ENCODE measurements around the gene DDX59.

DDX59 gene

DNA sequence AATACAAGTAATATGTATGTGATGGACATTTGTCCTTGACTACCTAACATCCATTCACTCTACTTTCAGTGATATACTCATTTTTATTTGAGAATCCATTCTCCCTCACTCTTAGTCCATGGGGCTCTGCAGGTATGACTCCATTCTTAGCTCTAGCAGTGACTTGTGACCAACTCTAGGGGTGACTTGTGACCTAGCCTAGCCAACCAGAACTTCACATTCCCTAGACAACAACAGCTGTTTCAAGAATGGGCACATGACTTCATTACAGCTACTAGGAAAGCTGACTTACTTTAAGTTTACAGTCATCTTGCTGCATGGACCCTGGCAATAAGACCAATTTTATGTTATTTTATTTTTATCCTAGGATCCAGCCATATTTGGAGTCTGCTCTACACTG lies 23.6 kb upstream of the DDX59 start:
- Histone ChIP-seq H3K4me3 (ENCODE audit: low read depth, low read length) (no peak overlapping the region), H3K36me3 (ENCODE audit: control insufficient read depth, insufficient read depth, low read length) (no peaks in the 10 kb centered on the region), H3K9ac (ENCODE audit: low read depth, low read length) (no peak overlapping the region), H3K27ac (ENCODE audit: low read depth, low read length) (no peak overlapping the region), H3K9me3 (ENCODE audit: control insufficient read depth, insufficient read depth, low read length) (no peaks in the 10 kb centered on the region), H3K27me3 (ENCODE audit: control insufficient read depth, insufficient read depth, low read length) (no peaks in the 10 kb centered on the region), H3K4me1 (ENCODE audit: control insufficient read depth, insufficient read depth, low read length) (no peaks in the 10 kb centered on the region)

- Histone ChIP-seq H3K27me3 (ENCODE audit: control insufficient read depth, insufficient read depth, low read length) (no peaks in the 10 kb centered on the region), H3K9me3 (ENCODE audit: control insufficient read depth, insufficient read depth, low read length) (no peaks in the 10 kb centered on the region), H3K36me3 (ENCODE audit: control insufficient read depth, insufficient read depth, low read length) (no peaks in the 10 kb centered on the region), H3K4me3 (ENCODE audit: low read depth, low read length) (no peak overlapping the region), H3K27ac (ENCODE audit: low read depth, low read length) (no peak overlapping the region), H3K9ac (ENCODE audit: low read depth, low read length) (no peak overlapping the region), H3K4me1 (ENCODE audit: control insufficient read depth, insufficient read depth, low read length) (no peaks in the 10 kb centered on the region)
Measured at GRCh38 chr1:200692316-200692715, 22.6 kb upstream of the DDX59 start.

- no peaks in the 10 kb centered on the region for H3K9me3 ChIP-seq (ENCODE audit: control insufficient read depth, insufficient read depth, low read length)
- H3K4me1 ChIP-seq (ENCODE audit: control insufficient read depth, insufficient read depth, low read length) = 0 out of 2 replicates have a peak, but pooled peaks cover 6% of the 10 kb centered on the region
- no peaks in the 10 kb centered on the region for H3K36me3 ChIP-seq (ENCODE audit: control insufficient read depth, insufficient read depth, low read length)
- H3K9ac ChIP-seq (ENCODE audit: low read depth, low read length) = no peak overlapping the region
- no peak overlapping the region for H3K27ac ChIP-seq (ENCODE audit: low read depth, low read length)
- H3K27me3 ChIP-seq (ENCODE audit: control insufficient read depth, insufficient read depth, low read length) = no peaks in the 10 kb centered on the region
- no peak overlapping the region for H3K4me3 ChIP-seq (ENCODE audit: low read depth, low read length)
Measured at GRCh38 chr1:200686620-200687019, 16.9 kb upstream of the DDX59 start.

- peaks cover 6% of the 10 kb centered on the region; the same call in 1 of the 2 replicates for H3K4me1 ChIP-seq (ENCODE audit: control insufficient read depth, insufficient read depth, low read length)
- H3K9me3 ChIP-seq (ENCODE audit: control insufficient read depth, insufficient read depth, low read length) = no peaks in the 10 kb centered on the region
- no peak overlapping the region for H3K4me3 ChIP-seq (ENCODE audit: low read depth, low read length)
- no peak overlapping the region for H3K27ac ChIP-seq (ENCODE audit: low read depth, low read length)
- H3K9ac ChIP-seq (ENCODE audit: low read depth, low read length) = no peak overlapping the region
- H3K36me3 ChIP-seq (ENCODE audit: control insufficient read depth, insufficient read depth, low read length) = no peaks in the 10 kb centered on the region
- H3K27me3 ChIP-seq (ENCODE audit: control insufficient read depth, insufficient read depth, low read length) = no peaks in the 10 kb centered on the region
Measured at GRCh38 chr1:200684015-200684414, 14.3 kb upstream of the DDX59 start.

GRCh38 chr1:200683298-200683697 lies 13.6 kb upstream of the DDX59 start:
- peaks cover 6% of the 10 kb centered on the region; the same call in 1 of the 2 replicates for H3K4me1 ChIP-seq (ENCODE audit: control insufficient read depth, insufficient read depth, low read length)
- no peak overlapping the region for H3K4me3 ChIP-seq (ENCODE audit: low read depth, low read length)
- no peaks in the 10 kb centered on the region for H3K27me3 ChIP-seq (ENCODE audit: control insufficient read depth, insufficient read depth, low read length)
- no peaks in the 10 kb centered on the region for H3K36me3 ChIP-seq (ENCODE audit: control insufficient read depth, insufficient read depth, low read length)
- H3K9me3 ChIP-seq (ENCODE audit: control insufficient read depth, insufficient read depth, low read length) = no peaks in the 10 kb centered on the region
- no peak overlapping the region for H3K27ac ChIP-seq (ENCODE audit: low read depth, low read length)
- no peak overlapping the region for H3K9ac ChIP-seq (ENCODE audit: low read depth, low read length)

- H3K27me3 ChIP-seq (ENCODE audit: control insufficient read depth, insufficient read depth, low read length) = no peaks in the 10 kb centered on the region
- no peak overlapping the region for H3K9ac ChIP-seq (ENCODE audit: low read depth, low read length)
- no peak overlapping the region for H3K4me3 ChIP-seq (ENCODE audit: low read depth, low read length)
Measured at GRCh38 chr1:200681231-200681630, 11.5 kb upstream of the DDX59 start.

DNA sequence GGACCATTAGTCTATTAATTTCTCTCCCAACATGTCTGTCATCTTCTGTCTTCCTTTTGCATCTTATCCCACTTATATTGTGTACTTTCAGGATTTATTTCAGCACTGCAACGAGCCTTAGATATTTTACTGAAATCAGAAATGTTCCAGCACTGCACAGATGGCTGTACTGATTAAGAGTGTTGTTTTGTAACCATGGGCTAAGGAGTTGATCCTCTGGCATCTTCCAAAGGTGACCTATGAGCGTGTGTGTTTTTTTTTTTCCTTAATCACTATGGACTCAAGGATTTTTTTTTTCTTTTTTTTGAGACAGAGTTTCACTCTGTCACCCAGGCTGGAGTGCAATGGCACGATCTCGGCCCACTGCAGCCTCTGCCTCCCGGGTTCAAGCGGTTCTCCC lies 7.1 kb upstream of the DDX59 start:
- Histone ChIP-seq H3K27me3 (ENCODE audit: control insufficient read depth, insufficient read depth, low read length) (no peaks in the 10 kb centered on the region), H3K9ac (ENCODE audit: low read depth, low read length) (no peak overlapping the region), H3K4me1 (ENCODE audit: control insufficient read depth, insufficient read depth, low read length) (no peaks in the 10 kb centered on the region; the same call in 1 of the 2 replicates), H3K27ac (ENCODE audit: low read depth, low read length) (no peak overlapping the region), H3K36me3 (ENCODE audit: control insufficient read depth, insufficient read depth, low read length) (no peaks in the 10 kb centered on the region), H3K9me3 (ENCODE audit: control insufficient read depth, insufficient read depth, low read length) (no peaks in the 10 kb centered on the region), H3K4me3 (ENCODE audit: low read depth, low read length) (no peak overlapping the region)

More at GRCh38 chr1:200681231-200681630, 11.5 kb upstream of the DDX59 start:
- H3K9me3 ChIP-seq (ENCODE audit: control insufficient read depth, insufficient read depth, low read length) = no peaks in the 10 kb centered on the region
- no peaks in the 10 kb centered on the region for H3K36me3 ChIP-seq (ENCODE audit: control insufficient read depth, insufficient read depth, low read length)
- no peaks in the 10 kb centered on the region; the same call in 1 of the 2 replicates for H3K4me1 ChIP-seq (ENCODE audit: control insufficient read depth, insufficient read depth, low read length)
- no peak overlapping the region for H3K27ac ChIP-seq (ENCODE audit: low read depth, low read length)

- Histone ChIP-seq H3K27ac (ENCODE audit: low read depth, low read length) (no peak overlapping the region), H3K4me1 (ENCODE audit: control insufficient read depth, insufficient read depth, low read length) (peaks cover 3% of the 10 kb centered on the region), H3K4me3 (ENCODE audit: low read depth, low read length) (no peak overlapping the region), H3K9ac (ENCODE audit: low read depth, low read length) (no peak overlapping the region), H3K36me3 (ENCODE audit: control insufficient read depth, insufficient read depth, low read length) (no peaks in the 10 kb centered on the region), H3K9me3 (ENCODE audit: control insufficient read depth, insufficient read depth, low read length) (no peaks in the 10 kb centered on the region), H3K27me3 (ENCODE audit: control insufficient read depth, insufficient read depth, low read length) (no peaks in the 10 kb centered on the region)
Measured at GRCh38 chr1:200675588-200675852, 5.8 kb upstream of the DDX59 start.

GRCh38 chr1:200674838-200675587 lies 5.3 kb upstream of the DDX59 start:
- Histone ChIP-seq H3K4me3 (ENCODE audit: low read depth, low read length) (no peak overlapping the region), H3K36me3 (ENCODE audit: control insufficient read depth, insufficient read depth, low read length) (no peaks in the 10 kb centered on the region), H3K27ac (ENCODE audit: low read depth, low read length) (no peak overlapping the region), H3K27me3 (ENCODE audit: control insufficient read depth, insufficient read depth, low read length) (no peaks in the 10 kb centered on the region), H3K9ac (ENCODE audit: low read depth, low read length) (no peak overlapping the region), H3K4me1 (ENCODE audit: control insufficient read depth, insufficient read depth, low read length) (peaks cover 5% of the 10 kb centered on the region), H3K9me3 (ENCODE audit: control insufficient read depth, insufficient read depth, low read length) (no peaks in the 10 kb centered on the region)

GRCh38 chr1:200673952-200674823 lies 4.5 kb upstream of the DDX59 start:
- Histone ChIP-seq H3K4me1 (ENCODE audit: control insufficient read depth, insufficient read depth, low read length) (peaks cover 5% of the 10 kb centered on the region), H3K9me3 (ENCODE audit: control insufficient read depth, insufficient read depth, low read length) (no peaks in the 10 kb centered on the region), H3K9ac (ENCODE audit: low read depth, low read length) (no peak overlapping the region), H3K27ac (ENCODE audit: low read depth, low read length) (no peak overlapping the region), H3K27me3 (ENCODE audit: control insufficient read depth, insufficient read depth, low read length) (no peaks in the 10 kb centered on the region), H3K36me3 (ENCODE audit: control insufficient read depth, insufficient read depth, low read length) (no peaks in the 10 kb centered on the region), H3K4me3 (ENCODE audit: low read depth, low read length) (no peak overlapping the region)

- H3K4me3 ChIP-seq (ENCODE audit: low read depth, low read length) = 0 out of 2 replicates have a peak overlapping the region, but pooled peaks have one; percentile 92
- no peak overlapping the region for H3K9ac ChIP-seq (ENCODE audit: low read depth, low read length)
- H3K4me1 ChIP-seq (ENCODE audit: control insufficient read depth, insufficient read depth, low read length) = peaks cover 10% of the 10 kb centered on the region
- no peaks in the 10 kb centered on the region for H3K9me3 ChIP-seq (ENCODE audit: control insufficient read depth, insufficient read depth, low read length)
- no peaks in the 10 kb centered on the region for H3K27me3 ChIP-seq (ENCODE audit: control insufficient read depth, insufficient read depth, low read length)
- H3K36me3 ChIP-seq (ENCODE audit: control insufficient read depth, insufficient read depth, low read length) = peaks cover 3% of the 10 kb centered on the region; the same call in 1 of the 2 replicates
- no peak overlapping the region for H3K27ac ChIP-seq (ENCODE audit: low read depth, low read length)
Measured at GRCh38 chr1:200671235-200671786, 1.6 kb upstream of the DDX59 start.

All from HUES48 (cell line).